HFFc6 (cell line): ENCODE results near the gene UBQLN1. TPM values are rescaled to one million over a fixed set of nuclear protein-coding genes. Genes with fewer than 3 reads are reported as not detected.

Source experiments
- DNase-seq: peaks from one replicate; pipeline ENCODE4 v3.0.0-alpha.2; 2018
- H3K27ac Mint-ChIP-seq: 2 replicates; pipeline ENCODE4 v1.8.0; 2020; ENCODE audit warnings: mild to moderate bottlenecking, mixed read lengths
- H3K27me3 Mint-ChIP-seq: 2 replicates; pipeline ENCODE4 v1.8.0; 2021; ENCODE audit warnings: mild to moderate bottlenecking, moderate library complexity, mixed read lengths; ENCODE audit not compliant: insufficient read depth
- H3K36me3 Mint-ChIP-seq: 2 replicates; pipeline ENCODE4 v1.8.0; 2021; ENCODE audit warnings: low read depth, mixed read lengths
- H3K4me1 Mint-ChIP-seq: 2 replicates; pipeline ENCODE4 v1.8.0; 2020; ENCODE audit warnings: low read depth, mixed read lengths
- H3K4me3 Mint-ChIP-seq: 2 replicates; pipeline ENCODE4 v1.8.0; 2020; ENCODE audit warnings: mild to moderate bottlenecking, moderate library complexity, mixed read lengths
- H3K9me3 Mint-ChIP-seq: 2 replicates; pipeline ENCODE4 v1.8.0; 2020; ENCODE audit warnings: mild to moderate bottlenecking, mixed read lengths
- CTCF ChIP-seq: fragments of 200-600 bp; sonication (generic); IDR thresholded peaks from 2 replicates; pipeline ENCODE4 v1.5.0; 2021; ENCODE audit warnings: antibody characterized with exemption, mild to moderate bottlenecking
- total RNA-seq, 6 experiments: library from RNA; stranded (reverse); fragmentation: NEBNext Ultra II Directional; extraction: Animal tissue kit (Norgen Biotek cat#: 25700); gene quantifications; 2 replicates in 1 of 6; 3 replicates in 5 of 6; pipeline ENCODE4 v1.2.3, GENCODE V29; 2021

UBQLN1 gene
- total RNA-seq, 6 experiments from 2014 or later, result 107 to 138 (median 126) TPM

- peak overlapping the region; percentile 75 for H3K27ac Mint-ChIP-seq
Measured at GRCh38 chr9:83701286-83701685, 6.5 kb downstream of the UBQLN1 start.

GRCh38 chr9:83699615-83700014 lies 8.1 kb downstream of the UBQLN1 start:
- TF ChIP-seq CTCF, result no peak
- Mint-ChIP-seq H3K27ac (no peak overlapping the region), H3K36me3 (peaks cover 16% of the 10 kb centered on the region; the same call in 1 of the 2 replicates), H3K4me3 (no peak overlapping the region), H3K9me3 (no peaks in the 10 kb centered on the region), H3K4me1 (peaks cover 32% of the 10 kb centered on the region), H3K27me3 (no peaks in the 10 kb centered on the region)
- no peak for DNase-seq

More at GRCh38 chr9:83701286-83701685, 6.5 kb downstream of the UBQLN1 start:
- no peaks in the 10 kb centered on the region for H3K9me3 Mint-ChIP-seq
- H3K36me3 Mint-ChIP-seq, result peaks cover 31% of the 10 kb centered on the region
- H3K27me3 Mint-ChIP-seq, result no peaks in the 10 kb centered on the region
- H3K4me3 Mint-ChIP-seq, result peak overlapping the region; percentile 45
- no peak for TF ChIP-seq CTCF
- DNase-seq, result no peak
- peaks cover 42% of the 10 kb centered on the region for H3K4me1 Mint-ChIP-seq

- H3K27me3 Mint-ChIP-seq, result no peaks in the 10 kb centered on the region
- no peak overlapping the region for H3K27ac Mint-ChIP-seq
- DNase-seq, result no peak
- TF ChIP-seq CTCF, result no peak
- H3K36me3 Mint-ChIP-seq, result peaks cover 16% of the 10 kb centered on the region; the same call in 1 of the 2 replicates
- no peak overlapping the region for H3K4me3 Mint-ChIP-seq
- H3K4me1 Mint-ChIP-seq, result peaks cover 33% of the 10 kb centered on the region
- no peaks in the 10 kb centered on the region for H3K9me3 Mint-ChIP-seq
Measured at GRCh38 chr9:83698976-83699585, 8.7 kb downstream of the UBQLN1 start.

- Mint-ChIP-seq H3K4me3 (no peak overlapping the region), H3K4me1 (peaks cover 40% of the 10 kb centered on the region), H3K36me3 (no peaks in the 10 kb centered on the region; the same call in 1 of the 2 replicates), H3K27me3 (no peaks in the 10 kb centered on the region), H3K9me3 (no peaks in the 10 kb centered on the region), H3K27ac (no peak overlapping the region)
- TF ChIP-seq CTCF, result no peak
- DNase-seq, result no peak
Measured at GRCh38 chr9:83691492-83691891, 16.3 kb downstream of the UBQLN1 start.

- no peak for TF ChIP-seq CTCF
- DNase-seq, result no peak
- no peaks in the 10 kb centered on the region for H3K9me3 Mint-ChIP-seq
- no peaks in the 10 kb centered on the region for H3K27me3 Mint-ChIP-seq
- no peaks in the 10 kb centered on the region; the same call in 1 of the 2 replicates for H3K36me3 Mint-ChIP-seq
- H3K27ac Mint-ChIP-seq, result no peak overlapping the region
- H3K4me1 Mint-ChIP-seq, result peaks cover 26% of the 10 kb centered on the region
- no peak overlapping the region for H3K4me3 Mint-ChIP-seq
Measured at GRCh38 chr9:83688921-83689320, 18.8 kb downstream of the UBQLN1 start.
